HG03432 (cell line): ENCODE results near the gene CNR2.
"Not testable (repeated sequence)": the region's sequence is repeated elsewhere in the genome, so short reads cannot be mapped to it uniquely, and the experiment has no call there.

Source experiments
- ATAC-seq: cut with Tn5 transposase; IDR thresholded peaks from one replicate; pipeline ENCODE4 v1.9.1; 2021; ENCODE audit warnings: mild to moderate bottlenecking, moderate library complexity; ENCODE audit not compliant: unreplicated experiment

Gene CNR2

GRCh38 chr1:23913212-23913880, at the start of gene CNR2:
Gene CNR2, minus strand, starts transcription at chr1:23913362. Its CDS starts 37,745 bp downstream, at chr1:23875617.
- ATAC-seq, result no peak

GRCh38 chr1:23960291-23961020, 47.3 kb upstream of the CNR2 start:
- no peak for ATAC-seq

- peak; percentile 82 for ATAC-seq
These were observed 46.5 kb upstream of the CNR2 start, which contains the start of gene PNRC2 for GRCh38 chr1:23959461-23960290. Gene PNRC2, plus strand, starts transcription at chr1:23959828. Its CDS starts 1,630 bp downstream, at chr1:23961458.

GRCh38 chr1:23958810-23959460, 45.8 kb upstream of the CNR2 start:
- peak; percentile 65 for ATAC-seq

GRCh38 chr1:23958040-23958809, 45.1 kb upstream of the CNR2 start:
- not testable (repeated sequence) for ATAC-seq

- no peak for ATAC-seq
These were observed 43.9 kb upstream of the CNR2 start for GRCh38 chr1:23957096-23957495.

- ATAC-seq, result no peak
These were observed 39.9 kb upstream of the CNR2 start for GRCh38 chr1:23953020-23953419.

GRCh38 chr1:23947366-23947765, 34.2 kb upstream of the CNR2 start:
- ATAC-seq, result no peak

GRCh38 chr1:23936481-23937176, 23.5 kb upstream of the CNR2 start:
- ATAC-seq, result no peak

GRCh38 chr1:23931491-23931880, 18.3 kb upstream of the CNR2 start:
- no peak for ATAC-seq

GRCh38 chr1:23930861-23931490, 17.8 kb upstream of the CNR2 start:
- no peak for ATAC-seq

GRCh38 chr1:23930270-23930669, 17.1 kb upstream of the CNR2 start:
- ATAC-seq, result no peak

GRCh38 chr1:23928789-23929188, 15.6 kb upstream of the CNR2 start:
- no peak for ATAC-seq

- ATAC-seq, result no peak
These were observed 13.9 kb upstream of the CNR2 start for GRCh38 chr1:23927097-23927496.

- no peak for ATAC-seq
These were observed 12.1 kb upstream of the CNR2 start for GRCh38 chr1:23925279-23925678.

GRCh38 chr1:23924601-23925000, 11.4 kb upstream of the CNR2 start:
- ATAC-seq, result no peak

- ATAC-seq, result no peak
These were observed 10.7 kb upstream of the CNR2 start for GRCh38 chr1:23923592-23924499.

- ATAC-seq, result no peak
These were observed 9.3 kb upstream of the CNR2 start for GRCh38 chr1:23922321-23922943.
